A549 (cell line): ENCODE measurements around the gene ACVR1B. TPM values are rescaled to one million over a fixed set of nuclear protein-coding genes. Genes with fewer than 3 reads are reported as not detected.

Source experiments
- ATAC-seq, 2 experiments: fragments of 200-7000 bp in 1 of 2; fragments of >200 bp in 1 of 2; cut with Nextera tagmentation in 1 of 2; cut with Tn5 transposase in 1 of 2; 3 replicates each; pipeline versions ENCODE4 v1.8.0 to v1.9.1; 2018 to 2020; ENCODE audit warnings: mild to moderate bottlenecking in 1 of 2, moderate library complexity in 1 of 2
- CTCF ChIA-PET: fragments of 300-600 bp; sonication (Branson Sonifier 250); formaldehyde crosslinking; extraction: SDS; loops from one replicate; lab custom pipeline; 2021; ENCODE audit warnings: antibody characterized with exemption, inconsistent platforms; lab: Yijun Ruan, JAX
- POLR2A ChIA-PET: fragments of 350-600 bp; formaldehyde crosslinking; extraction: SDS; loops from one replicate; lab custom pipeline; 2021; ENCODE audit warnings: antibody characterized with exemption, inconsistent platforms; lab: Yijun Ruan, JAX
- DNase-seq, 2 experiments: peaks; one replicate each; pipeline versions ENCODE4 v3.0.0 to v3.0.0-alpha.2; 2011 to 2016; ENCODE audit warnings: low read depth in 1 of 2, low spot score in 1 of 2
- FAIRE-seq: peaks from 2 replicates; lab custom pipeline; 2011; peaks lifted over from hg19 to GRCh38; lab: Jason Lieb, UNC
- H3K27ac ChIP-seq, 2 experiments: fragments of >200 bp; sonication (Bioruptor Twin); formaldehyde crosslinking; 3 replicates each; pipeline ENCODE4 v1.5.1; 2016 to 2017
- H3K4me1 ChIP-seq: fragments of >200 bp; sonication (Bioruptor Twin); formaldehyde crosslinking; 3 replicates; pipeline ENCODE4 v1.6.1; 2016
- H3K4me2 ChIP-seq: fragments of >200 bp; sonication (Bioruptor Twin); formaldehyde crosslinking; 3 replicates; pipeline ENCODE4 v1.6.1; 2016
- H3K4me3 ChIP-seq: fragments of >200 bp; sonication (Bioruptor Twin); formaldehyde crosslinking; 3 replicates; pipeline ENCODE4 v1.5.1; 2016
- H3K9me3 ChIP-seq: fragments of >200 bp; sonication (Bioruptor Twin); formaldehyde crosslinking; 3 replicates; pipeline ENCODE4 v1.6.1; 2016
- BCL3 ChIP-seq: fragments of >200 bp; sonication (Bioruptor Twin); formaldehyde crosslinking; IDR thresholded peaks from 3 replicates; pipeline ENCODE4 v1.6.1; 2016
- BHLHE40 ChIP-seq: IDR thresholded peaks from 2 replicates; pipeline ENCODE4 v1.6.1; 2012; ENCODE audit warnings: low read depth, low read length, inconsistent platforms
- CBX8 ChIP-seq: fragments of 200-600 bp; sonication (generic); IDR thresholded peaks from 2 replicates; pipeline ENCODE4 v1.6.1; 2016
- CHD2 ChIP-seq: fragments of 150-350 bp; IDR thresholded peaks from 2 replicates; pipeline ENCODE4 v1.6.1; 2014; ENCODE audit warnings: low read length; ENCODE audit not compliant: partially characterized antibody
- CHD4 ChIP-seq: fragments of 200-600 bp; sonication (generic); IDR thresholded peaks from 2 replicates; pipeline ENCODE4 v1.6.1; 2016; ENCODE audit warnings: antibody characterized with exemption, mild to moderate bottlenecking, borderline replicate concordance
- HDAC2 ChIP-seq: fragments of 200-600 bp; sonication (generic); IDR thresholded peaks from 2 replicates; pipeline ENCODE4 v1.6.1; 2016
- HMGXB4 ChIP-seq: fragments of 250-450 bp; sonication (Bioruptor Pico); IDR thresholded peaks from 2 replicates; pipeline ENCODE4 v1.5.0; 2021; ENCODE audit warnings: mild to moderate bottlenecking, moderate library complexity, borderline replicate concordance
- HOXA7 ChIP-seq: fragments of 250-450 bp; sonication (Bioruptor Pico); IDR thresholded peaks from 2 replicates; pipeline ENCODE4 v1.5.0; 2020; ENCODE audit warnings: mild to moderate bottlenecking, moderate library complexity
- HOXB13 ChIP-seq: fragments of 250-450 bp; sonication (Bioruptor Pico); IDR thresholded peaks from 2 replicates; pipeline ENCODE4 v1.5.0; 2020; ENCODE audit warnings: low read depth, mild to moderate bottlenecking, moderate library complexity
- HOXB5 ChIP-seq: fragments of 250-450 bp; sonication (Bioruptor Pico); IDR thresholded peaks from 2 replicates; pipeline ENCODE4 v1.5.0; 2020; ENCODE audit warnings: mild to moderate bottlenecking, moderate library complexity
- JUNB ChIP-seq: fragments of >200 bp; sonication (Bioruptor Twin); formaldehyde crosslinking; IDR thresholded peaks from 2 replicates; pipeline ENCODE4 v1.6.1; 2016
- KDM1A ChIP-seq: fragments of 200-600 bp; sonication (generic); IDR thresholded peaks from 2 replicates; pipeline ENCODE4 v1.6.1; 2016; ENCODE audit warnings: low read depth, mild to moderate bottlenecking
- KDM5A ChIP-seq: fragments of 200-600 bp; sonication (generic); IDR thresholded peaks from 2 replicates; pipeline ENCODE4 v1.6.1; 2016; ENCODE audit warnings: antibody characterized with exemption, mild to moderate bottlenecking
- MAFK ChIP-seq: fragments of 450-650 bp; IDR thresholded peaks from 2 replicates; pipeline ENCODE4 v1.6.1; 2014; ENCODE audit not compliant: partially characterized antibody
- NFE2L2 ChIP-seq: fragments of 150-350 bp; conservative IDR thresholded peaks from 2 replicates; pipeline ENCODE4 v1.6.1; 2014; ENCODE audit warnings: low read length
- NR3C1 ChIP-seq: fragments of >200 bp; sonication (Bioruptor Twin); formaldehyde crosslinking; IDR thresholded peaks from 3 replicates; pipeline ENCODE4 v1.6.1; 2017
- PHF8 ChIP-seq: fragments of 200-600 bp; sonication (generic); IDR thresholded peaks from 2 replicates; pipeline ENCODE4 v1.6.1; 2016; ENCODE audit warnings: low read depth, mild to moderate bottlenecking, antibody characterized with exemption, moderate library complexity, borderline replicate concordance
- POLR2A ChIP-seq: IDR thresholded peaks from 2 replicates; pipeline ENCODE4 v1.6.1; 2012; ENCODE audit warnings: mild to moderate bottlenecking, low read length
- POLR2AphosphoS2 ChIP-seq: conservative IDR thresholded peaks from 2 replicates; pipeline ENCODE4 v1.6.1; 2012; ENCODE audit warnings: low read length, improper control_type of control experiment, inconsistent platforms
- RAD21 ChIP-seq, 2 experiments: fragments of >200 bp in 1 of 2; sonication (Bioruptor Twin) in 1 of 2; formaldehyde crosslinking in 1 of 2; IDR thresholded peaks in 1 of 2; conservative IDR thresholded peaks in 1 of 2; 2 replicates in 1 of 2; 3 replicates in 1 of 2; pipeline ENCODE4 v1.6.1; 2012 to 2018; ENCODE audit warnings: inconsistent platforms in 1 of 2
- RARB ChIP-seq: fragments of 250-450 bp; sonication (Bioruptor Pico); IDR thresholded peaks from 2 replicates; pipeline ENCODE4 v1.8.0; 2021; ENCODE audit warnings: mild to moderate bottlenecking, moderate library complexity
- RCOR1 ChIP-seq: fragments of 150-350 bp; IDR thresholded peaks from 2 replicates; pipeline ENCODE4 v1.6.1; 2014; ENCODE audit warnings: antibody characterized with exemption, low read length, low read depth
- RFX5 ChIP-seq: fragments of 450-650 bp; IDR thresholded peaks from 2 replicates; pipeline ENCODE4 v1.7.1; 2014; ENCODE audit warnings: antibody characterized with exemption, mild to moderate bottlenecking, moderate library complexity
- SREBF2 ChIP-seq: fragments of 450-650 bp; IDR thresholded peaks from 2 replicates; pipeline ENCODE4 v1.6.1; 2014; ENCODE audit warnings: mild to moderate bottlenecking, moderate library complexity
- ZC3H11A ChIP-seq: fragments of 450-650 bp; IDR thresholded peaks from 2 replicates; pipeline ENCODE4 v1.6.1; 2014; ENCODE audit warnings: antibody characterized with exemption, mild to moderate bottlenecking
- ZFP36 ChIP-seq: fragments of 450-650 bp; IDR thresholded peaks from 2 replicates; pipeline ENCODE4 v1.6.1; 2014; ENCODE audit warnings: borderline replicate concordance; ENCODE audit not compliant: partially characterized antibody
- WGBS: methylation state at CpG from one replicate; pipeline ENCODE4 v1.1.6; 2017; ENCODE audit errors: missing lambda C conversion rate; 5-methylcytosine and 5-hydroxymethylcytosine counted together
- polyA plus RNA-seq, 4 experiments: library from polyadenylated mRNA; depleted of rRNA in 3 of 4; stranded (reverse); fragments of >200 nt; fragmentation: RNase III in 1 of 4; extraction: RNeasy Plus Mini Kit Qiagen cat#74134 plus additional on column Dnase treatment in 1 of 4; gene quantifications; 2 replicates in 3 of 4; 3 replicates in 1 of 4; pipeline ENCODE4 v1.2.3, GENCODE V29; 2011 to 2017
- TF ChIP-seq, protein P1 (sequence below): fragments of >200 bp; sonication (Bioruptor Twin); formaldehyde crosslinking; IDR thresholded peaks from 2 replicates; pipeline ENCODE4 v1.6.1; 2016
- TF ChIP-seq, protein P2 (sequence below): fragments of 250-450 bp; sonication (Bioruptor Pico); IDR thresholded peaks from 2 replicates; pipeline ENCODE4 v1.5.0; 2020; ENCODE audit warnings: low read depth, mild to moderate bottlenecking, moderate library complexity
- TF ChIP-seq, protein P3 (sequence below): IDR thresholded peaks from 2 replicates; pipeline ENCODE4 v1.6.1; 2012
- TF ChIP-seq, protein P4 (sequence below): IDR thresholded peaks from 2 replicates; pipeline ENCODE4 v1.6.1; 2012
- TF ChIP-seq, protein P5 (sequence below): IDR thresholded peaks from 2 replicates; pipeline ENCODE4 v1.6.1; 2012; ENCODE audit warnings: low read depth, borderline replicate concordance

Gene ACVR1B
- polyA plus RNA-seq, 2 of the 4 experiments (the other 2 are of a cell fraction): 15.2 to 18.4 TPM

- Histone ChIP-seq H3K4me3 (no peak overlapping the region), H3K4me2 (no peak overlapping the region), H3K4me1 (no peaks in the 10 kb centered on the region), H3K9me3 (peaks cover 15% of the 10 kb centered on the region), H3K27ac (no peak overlapping the region)
- ATAC-seq: no peak
- no peak for FAIRE-seq
- no peak for TF ChIP-seq ZFP36
- TF ChIP-seq BHLHE40: no peak
- TF ChIP-seq HDAC2: no peak
- no peak for TF ChIP-seq HOXA7 (CRISPR knock-in tag)
- no peak for TF ChIP-seq JUNB
- no peak for TF ChIP-seq CBX8
- no peak for TF ChIP-seq HOXB5 (CRISPR knock-in tag)
- TF ChIP-seq, protein P1, sequence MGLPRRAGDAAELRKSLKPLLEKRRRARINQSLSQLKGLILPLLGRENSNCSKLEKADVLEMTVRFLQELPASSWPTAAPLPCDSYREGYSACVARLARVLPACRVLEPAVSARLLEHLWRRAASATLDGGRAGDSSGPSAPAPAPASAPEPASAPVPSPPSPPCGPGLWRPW: no peak
- TF ChIP-seq HOXB13: no peak
- TF ChIP-seq, protein P2, sequence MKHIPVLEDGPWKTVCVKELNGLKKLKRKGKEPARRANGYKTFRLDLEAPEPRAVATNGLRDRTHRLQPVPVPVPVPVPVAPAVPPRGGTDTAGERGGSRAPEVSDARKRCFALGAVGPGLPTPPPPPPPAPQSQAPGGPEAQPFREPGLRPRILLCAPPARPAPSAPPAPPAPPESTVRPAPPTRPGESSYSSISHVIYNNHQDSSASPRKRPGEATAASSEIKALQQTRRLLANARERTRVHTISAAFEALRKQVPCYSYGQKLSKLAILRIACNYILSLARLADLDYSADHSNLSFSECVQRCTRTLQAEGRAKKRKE (CRISPR knock-in tag): no peak
- no peak for TF ChIP-seq ZC3H11A
- TF ChIP-seq POLR2AphosphoS2: no peak
- TF ChIP-seq KDM1A: no peak
- TF ChIP-seq MAFK: no peak
- TF ChIP-seq NR3C1: no peak
- no peak for TF ChIP-seq KDM5A
- TF ChIP-seq PHF8: no peak
- no peak for TF ChIP-seq POLR2A
- TF ChIP-seq RFX5: no peak
- TF ChIP-seq NFE2L2: no peak
- no peak for DNase-seq
- 20% methylated on average over 1 of the region's 1 CpG for WGBS
- ChIA-PET POLR2A (no interaction called here), CTCF (interaction anchor here (0.6 to 1.1 kb wide), 3 partner anchors 10 to 558 kb away, joined by 3 to 4 read pairs (median 3); no protein-coding TSS in a partner anchor)
Measured at GRCh38 chr12:51944608-51945233, 6.8 kb upstream of the ACVR1B start.

DNA sequence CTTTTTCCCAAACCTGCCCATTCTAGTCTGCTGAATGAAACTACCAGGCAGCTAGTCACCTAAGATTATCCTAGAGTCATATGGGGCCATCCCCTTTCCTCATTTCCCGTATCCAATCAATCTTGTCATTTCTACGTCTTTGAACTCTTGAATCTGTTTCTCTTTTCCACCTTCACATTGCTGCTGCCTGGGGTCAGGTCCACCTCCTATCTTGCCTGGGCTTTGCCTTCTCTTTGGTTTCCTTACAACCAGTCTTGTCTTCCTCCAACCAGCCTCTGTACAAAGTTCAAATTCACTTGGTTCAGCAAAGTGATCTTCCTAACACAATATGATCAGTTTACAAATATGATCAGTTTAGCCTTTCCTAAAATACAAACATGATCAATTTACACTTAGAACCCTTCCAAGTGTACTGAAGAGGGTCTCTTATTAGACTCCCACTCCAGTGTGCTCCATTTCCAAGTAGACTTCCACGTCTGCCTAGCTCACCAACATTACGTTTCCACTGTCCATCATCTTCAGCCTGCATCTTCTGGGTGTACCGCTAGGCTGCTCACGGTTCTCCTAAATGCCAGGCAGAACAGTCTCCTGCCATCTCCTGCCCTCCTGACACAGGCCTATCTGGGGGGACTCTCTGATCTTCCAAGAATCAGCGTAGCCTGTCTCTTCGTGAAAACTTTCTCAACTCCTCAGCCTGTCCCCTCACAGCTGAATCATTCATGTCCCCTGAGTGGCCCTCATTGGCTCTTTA lies 4.1 kb upstream of the ACVR1B start:
- 77% methylated on average over 8 of the region's 8 CpGs for whole genome bisulfite sequencing
- Histone ChIP-seq H3K4me3 (no peak overlapping the region), H3K9me3 (peaks cover 15% of the 10 kb centered on the region), H3K4me1 (peaks cover 2% of the 10 kb centered on the region; the same call in 2 of the 3 replicates), H3K27ac (no peak overlapping the region), H3K4me2 (no peak overlapping the region)
- TF ChIP-seq RARB (CRISPR knock-in tag) (no peak), ZFP36 (no peak), HMGXB4 (CRISPR knock-in tag) (no peak), HOXA7 (CRISPR knock-in tag) (no peak), SREBF2 (no peak), RAD21 (conservative IDR thresholded peaks at IDR 0.05 in 1 of 2, IDR thresholded peaks at IDR 0.05 in 1 of 2) (no peak), CHD2 (no peak), BCL3 (no peak), CHD4 (no peak), NFE2L2 (no peak), MAFK (no peak), RCOR1 (no peak)
- TF ChIP-seq, protein P3, sequence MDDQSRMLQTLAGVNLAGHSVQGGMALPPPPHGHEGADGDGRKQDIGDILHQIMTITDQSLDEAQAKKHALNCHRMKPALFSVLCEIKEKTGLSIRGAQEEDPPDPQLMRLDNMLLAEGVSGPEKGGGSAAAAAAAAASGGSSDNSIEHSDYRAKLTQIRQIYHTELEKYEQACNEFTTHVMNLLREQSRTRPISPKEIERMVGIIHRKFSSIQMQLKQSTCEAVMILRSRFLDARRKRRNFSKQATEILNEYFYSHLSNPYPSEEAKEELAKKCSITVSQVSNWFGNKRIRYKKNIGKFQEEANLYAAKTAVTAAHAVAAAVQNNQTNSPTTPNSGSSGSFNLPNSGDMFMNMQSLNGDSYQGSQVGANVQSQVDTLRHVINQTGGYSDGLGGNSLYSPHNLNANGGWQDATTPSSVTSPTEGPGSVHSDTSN: no peak
- TF ChIP-seq, protein P4, sequence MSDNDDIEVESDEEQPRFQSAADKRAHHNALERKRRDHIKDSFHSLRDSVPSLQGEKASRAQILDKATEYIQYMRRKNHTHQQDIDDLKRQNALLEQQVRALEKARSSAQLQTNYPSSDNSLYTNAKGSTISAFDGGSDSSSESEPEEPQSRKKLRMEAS: no peak
- TF ChIP-seq, protein P5, sequence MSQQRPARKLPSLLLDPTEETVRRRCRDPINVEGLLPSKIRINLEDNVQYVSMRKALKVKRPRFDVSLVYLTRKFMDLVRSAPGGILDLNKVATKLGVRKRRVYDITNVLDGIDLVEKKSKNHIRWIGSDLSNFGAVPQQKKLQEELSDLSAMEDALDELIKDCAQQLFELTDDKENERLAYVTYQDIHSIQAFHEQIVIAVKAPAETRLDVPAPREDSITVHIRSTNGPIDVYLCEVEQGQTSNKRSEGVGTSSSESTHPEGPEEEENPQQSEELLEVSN: no peak
- ChIA-PET CTCF (interaction anchor here (1.3 to 3.1 kb wide), 4 partner anchors 23 to 72 kb away, joined by 3 to 9 read pairs (median 6); no protein-coding TSS in a partner anchor), POLR2A (no interaction called here)
- no peak for ATAC-seq
- DNase-seq: no peak
- no peak for FAIRE-seq
